NCI-H69 (cell line): ENCODE results near the gene ARHGAP8.

Source experiments
- DNase-seq: peaks from one replicate; lab custom pipeline; 2025; lab: John Stamatoyannopoulos, UW

Gene ARHGAP8

DNA sequence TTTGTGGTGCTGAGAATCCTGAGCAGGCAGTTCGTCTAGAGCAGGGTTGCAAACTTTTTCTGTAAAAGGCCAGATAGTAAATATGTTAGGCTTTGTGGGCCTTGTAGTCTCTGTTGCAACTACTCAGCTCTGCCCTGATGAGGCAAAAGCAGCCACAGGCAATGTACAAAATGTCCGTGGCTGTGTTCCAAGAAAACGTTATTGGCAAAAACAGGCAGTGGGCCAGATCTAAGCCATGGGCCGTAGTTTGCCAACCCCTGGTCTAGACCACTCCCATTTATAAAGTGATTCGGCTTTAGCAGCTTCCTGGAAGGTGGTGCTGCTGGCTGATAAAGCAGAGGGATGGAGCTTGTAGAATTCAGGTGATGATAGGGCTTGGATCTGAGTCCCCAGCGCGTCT lies 106.4 kb downstream of the ARHGAP8 start:
- DNase-seq, result peak; percentile 27

DNA sequence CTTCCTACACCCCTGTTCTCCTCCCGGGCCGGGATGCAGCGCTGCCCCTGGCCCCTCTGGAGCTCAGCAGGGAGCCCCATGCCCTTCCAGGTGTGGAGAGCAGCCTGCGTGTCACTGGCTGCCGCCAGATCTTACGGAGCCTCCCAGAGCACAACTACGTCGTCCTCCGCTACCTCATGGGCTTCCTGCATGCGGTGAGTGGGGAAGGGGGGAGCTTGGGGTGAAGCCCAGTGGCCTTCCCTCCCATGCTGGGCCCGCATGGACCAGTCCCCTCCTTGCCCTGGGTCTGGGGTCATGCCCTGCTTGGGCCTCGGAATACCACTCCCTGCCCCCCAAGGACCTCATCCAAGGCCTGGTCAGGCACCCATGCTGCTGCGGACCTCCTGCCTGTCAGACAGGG lies 107.3 kb downstream of the ARHGAP8 start:
- DNase-seq, result no peak

DNA sequence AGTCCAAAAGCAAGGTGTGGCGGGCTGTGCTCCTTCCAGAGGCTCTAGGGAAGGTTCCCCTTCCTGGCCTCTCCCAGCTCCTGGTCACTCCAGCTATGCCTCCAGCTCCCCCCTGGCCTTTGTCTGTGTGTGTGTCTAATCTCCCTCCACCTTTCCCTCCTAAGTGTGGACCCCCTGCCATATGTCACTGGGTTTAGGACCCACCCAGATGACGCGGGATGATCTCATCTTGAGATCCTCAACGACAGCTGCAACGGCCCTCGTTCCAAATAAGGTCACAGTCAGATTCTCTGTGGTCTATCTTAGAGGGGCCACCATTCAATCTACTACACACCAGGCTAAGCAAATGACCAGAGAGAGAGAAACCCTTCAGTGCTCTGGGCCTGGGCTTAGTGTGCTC lies 107.9 kb downstream of the ARHGAP8 start:
- DNase-seq, result no peak

DNA sequence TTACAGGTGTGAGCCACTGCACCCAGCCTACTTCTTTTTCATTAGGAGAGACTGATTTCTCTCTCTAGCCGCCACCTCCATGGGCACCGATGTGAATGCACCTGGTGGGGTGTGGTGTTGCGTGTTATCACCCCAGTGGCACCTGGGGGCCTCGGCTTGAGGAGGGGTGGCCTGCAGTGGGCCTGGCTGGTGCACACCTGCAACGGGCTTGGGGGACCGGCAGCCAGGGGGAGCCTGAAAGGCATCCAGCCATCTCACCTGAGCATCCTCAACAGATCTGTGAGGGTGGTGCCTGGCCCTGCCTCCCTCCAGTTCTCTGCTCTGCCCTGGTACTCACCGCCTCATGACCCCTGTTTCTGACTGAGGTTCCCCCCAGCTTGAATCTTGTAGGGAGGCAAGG lies 108.9 kb downstream of the ARHGAP8 start:
- no peak for DNase-seq

DNA sequence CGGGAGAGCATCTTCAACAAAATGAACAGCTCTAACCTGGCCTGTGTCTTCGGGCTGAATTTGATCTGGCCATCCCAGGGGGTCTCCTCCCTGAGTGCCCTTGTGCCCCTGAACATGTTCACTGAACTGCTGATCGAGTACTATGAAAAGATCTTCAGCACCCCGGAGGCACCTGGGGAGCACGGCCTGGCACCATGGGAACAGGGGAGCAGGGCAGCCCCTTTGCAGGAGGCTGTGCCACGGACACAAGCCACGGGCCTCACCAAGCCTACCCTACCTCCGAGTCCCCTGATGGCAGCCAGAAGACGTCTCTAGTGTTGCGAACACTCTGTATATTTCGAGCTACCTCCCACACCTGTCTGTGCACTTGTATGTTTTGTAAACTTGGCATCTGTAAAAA lies 109.9 kb downstream of the ARHGAP8 start:
- no peak for DNase-seq

DNA sequence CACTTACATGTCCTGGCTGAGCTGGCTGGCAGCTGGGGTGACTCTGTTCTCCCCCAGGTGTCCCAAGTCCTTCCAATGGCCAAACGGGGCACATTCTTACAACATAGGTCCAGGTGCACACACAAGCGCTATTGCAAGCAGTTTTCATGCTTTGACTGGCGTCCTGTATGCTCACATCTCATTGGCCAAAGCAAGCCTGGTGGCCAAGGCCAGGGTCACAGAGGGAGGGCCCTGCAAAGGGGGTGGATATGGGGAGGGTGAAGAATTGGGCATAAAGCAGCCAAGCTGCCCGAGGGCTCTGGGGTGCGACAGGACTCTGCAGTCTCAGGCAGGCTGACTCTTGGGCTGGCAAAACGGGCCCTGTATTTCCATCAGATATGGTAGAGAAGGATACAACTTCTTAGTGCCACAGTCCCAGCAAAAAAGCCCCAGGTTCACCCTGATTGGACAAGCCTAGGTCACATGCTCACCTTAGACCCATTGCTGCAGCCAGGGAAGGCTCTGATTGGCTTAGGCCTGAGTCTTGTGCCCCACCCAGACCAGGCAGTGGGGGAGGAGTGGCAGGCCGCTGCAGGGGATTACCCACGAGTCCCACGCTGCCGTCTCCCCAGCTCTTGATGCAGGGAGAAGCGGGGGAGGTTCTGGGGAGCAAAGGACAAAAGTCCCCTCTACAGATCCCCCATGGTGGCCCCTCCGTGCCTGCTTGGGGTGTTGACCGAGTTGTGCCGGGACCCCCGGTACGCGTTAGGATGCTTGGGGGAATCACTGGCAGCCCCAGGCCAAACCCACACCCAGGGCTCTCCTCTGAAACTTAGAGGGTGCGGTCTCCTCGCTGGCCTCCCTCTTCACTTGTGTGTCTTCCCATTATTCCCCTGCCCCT lies 110.8 kb downstream of the ARHGAP8 start:
- DNase-seq, result no peak

DNA sequence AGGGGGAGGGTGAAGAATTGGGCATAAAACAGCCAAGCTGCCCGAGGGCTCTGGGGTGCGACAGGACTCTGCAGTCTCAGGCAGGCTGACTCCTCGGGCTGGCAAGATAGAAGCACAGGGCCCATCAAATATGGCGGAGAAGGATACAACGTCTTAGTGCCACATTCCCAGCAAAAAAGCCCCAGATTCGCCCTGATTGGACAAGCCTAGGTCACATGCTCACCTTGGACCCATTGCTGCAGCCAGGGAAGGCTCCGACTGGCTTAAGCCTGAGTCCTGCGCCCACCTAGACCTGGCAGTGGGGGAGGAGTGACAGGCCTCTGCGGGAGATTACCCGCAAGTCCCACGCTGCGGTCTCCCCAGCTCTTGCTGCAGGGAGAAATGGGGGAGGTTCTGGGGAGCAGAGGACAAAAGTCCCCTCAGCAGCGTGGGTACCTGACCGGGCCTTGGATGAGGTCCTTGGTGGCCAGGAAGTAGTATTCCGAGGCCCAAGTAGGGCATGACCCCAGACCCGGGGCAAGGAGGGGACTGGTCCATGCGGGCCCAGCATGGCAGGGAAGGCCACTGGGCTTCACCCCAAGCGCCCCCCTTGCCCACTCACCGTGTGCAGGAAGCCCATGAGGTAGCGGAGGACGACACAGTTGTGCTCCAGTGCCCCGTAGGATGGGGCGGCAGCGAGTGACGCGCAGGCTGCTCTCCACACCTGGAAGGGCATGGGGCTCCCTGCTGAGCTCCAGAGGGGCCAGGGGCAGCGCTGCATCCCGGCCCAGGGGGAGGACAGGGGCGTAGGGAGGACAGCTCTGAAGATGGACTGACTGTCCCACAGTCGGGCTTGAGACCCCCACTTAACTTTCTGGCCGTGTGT lies 113.0 kb downstream of the ARHGAP8 start:
- DNase-seq, result no peak

DNA sequence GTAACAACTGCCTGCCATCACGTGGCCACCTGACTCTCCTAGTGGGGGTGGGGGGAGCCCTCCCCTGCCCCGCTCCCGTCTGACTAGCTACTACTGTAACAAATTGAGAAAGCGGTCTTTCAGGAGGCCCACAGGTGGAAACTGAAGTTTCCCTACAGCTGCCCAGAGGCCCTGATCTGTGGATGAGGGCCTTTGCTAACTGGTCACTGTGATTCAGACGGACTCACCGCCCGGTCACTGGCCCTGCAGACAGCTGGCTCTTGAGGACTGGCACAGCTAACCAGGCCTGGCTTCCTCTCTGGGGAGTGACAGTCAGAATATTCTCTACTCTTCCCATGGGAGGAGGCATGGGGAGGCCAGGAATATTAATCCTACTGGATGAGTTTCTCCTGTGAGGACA lies 116.8 kb downstream of the ARHGAP8 start:
- no peak for DNase-seq

DNA sequence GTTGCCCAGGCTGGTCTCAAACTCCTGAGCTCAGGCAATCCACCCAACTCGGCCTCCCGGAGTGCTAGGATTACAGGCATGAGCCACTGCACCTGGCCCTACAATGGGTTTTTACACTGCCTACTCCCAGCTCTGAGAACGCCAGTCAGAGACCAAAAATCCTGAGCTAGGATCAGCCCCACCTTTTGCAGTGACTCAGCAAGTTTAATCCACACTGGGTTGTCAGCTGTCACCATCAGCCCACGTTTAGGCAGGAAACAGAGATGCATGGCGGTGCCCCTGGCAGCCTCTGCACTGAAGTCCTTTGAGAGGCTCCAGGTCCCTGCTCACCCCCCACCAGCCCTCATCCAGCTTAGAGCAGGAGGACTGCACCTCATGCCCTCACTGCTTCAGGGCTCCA lies 117.6 kb downstream of the ARHGAP8 start:
- peak; percentile 61 for DNase-seq

DNA sequence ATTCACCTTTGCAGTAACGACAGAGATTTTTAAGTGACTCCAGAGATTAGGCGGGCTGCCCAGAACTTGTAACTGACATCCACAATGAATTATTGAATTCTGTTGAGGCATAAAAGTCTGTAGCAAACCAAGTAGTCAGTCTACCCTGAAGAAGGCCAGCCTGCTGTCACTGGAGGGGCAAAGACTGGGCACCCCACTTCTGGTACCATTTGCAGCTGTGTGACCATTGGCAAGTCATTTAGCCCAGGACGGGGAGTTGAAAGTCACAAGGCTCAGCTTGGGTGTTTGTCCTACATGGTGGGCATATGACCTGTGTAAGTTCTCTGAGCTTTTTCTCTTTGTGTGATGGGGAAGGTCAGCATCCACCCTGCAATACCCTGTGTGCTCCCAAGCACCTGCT lies 119.4 kb downstream of the ARHGAP8 start:
- no peak for DNase-seq

DNA sequence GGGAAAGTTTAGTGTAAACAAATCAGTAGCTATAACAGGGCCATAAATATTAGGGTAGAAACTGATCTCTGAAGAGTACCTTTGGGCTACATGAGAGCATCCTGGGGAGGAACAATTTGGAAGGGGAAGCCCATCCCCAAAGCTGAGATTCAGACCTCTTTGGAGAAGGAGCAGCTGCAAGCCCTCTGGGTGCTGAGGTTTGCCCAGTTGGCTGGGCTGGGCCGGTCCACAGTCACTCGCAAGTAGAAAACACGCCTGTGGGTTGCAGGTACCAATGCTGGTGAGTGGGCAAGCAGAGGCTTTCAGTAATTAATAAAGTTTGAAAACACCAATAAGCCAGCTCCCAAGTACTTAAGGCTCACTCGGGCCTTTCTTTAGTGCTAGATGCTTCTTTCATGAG lies 124.5 kb downstream of the ARHGAP8 start:
- no peak for DNase-seq

DNA sequence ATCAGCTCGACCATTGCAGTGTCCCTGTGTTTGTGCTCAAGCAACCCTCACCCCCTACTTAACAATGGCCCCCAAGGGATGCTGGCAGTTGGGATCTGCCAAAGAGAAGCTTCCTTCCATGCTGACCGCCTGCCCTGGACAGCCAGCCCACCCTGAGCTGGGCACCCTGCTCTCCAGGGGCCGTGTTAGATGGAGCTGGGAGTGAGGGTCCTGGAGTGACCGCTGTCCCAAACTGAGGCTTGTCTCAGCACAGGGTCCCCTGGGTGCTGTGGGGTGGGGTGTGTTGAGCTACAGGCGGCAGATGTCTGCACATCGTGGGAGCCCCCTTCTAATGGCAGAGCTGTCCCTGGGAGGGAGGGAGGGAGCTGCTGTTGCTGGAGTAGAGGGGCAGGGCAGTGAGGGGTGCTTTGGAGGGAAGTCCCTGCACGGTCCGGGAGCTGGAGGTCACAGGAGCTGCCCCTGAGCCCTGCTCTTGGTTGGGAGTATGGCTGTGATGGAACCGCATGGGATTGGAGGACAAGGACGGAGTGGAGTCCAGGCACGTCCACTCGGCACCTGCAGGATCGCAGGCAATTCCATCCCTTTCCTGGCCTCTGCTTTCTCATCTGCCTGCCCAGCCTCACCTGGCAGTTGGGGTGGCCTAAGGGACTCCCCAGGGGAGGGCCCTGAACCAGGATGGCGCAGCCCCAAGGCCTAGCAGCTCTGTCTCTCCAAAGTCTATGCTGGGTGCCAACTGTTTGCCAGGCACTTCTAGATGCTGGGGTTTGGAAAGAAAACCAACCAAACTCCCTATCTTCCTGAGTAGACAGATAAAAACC lies 126.3 kb downstream of the ARHGAP8 start:
- no peak for DNase-seq

DNA sequence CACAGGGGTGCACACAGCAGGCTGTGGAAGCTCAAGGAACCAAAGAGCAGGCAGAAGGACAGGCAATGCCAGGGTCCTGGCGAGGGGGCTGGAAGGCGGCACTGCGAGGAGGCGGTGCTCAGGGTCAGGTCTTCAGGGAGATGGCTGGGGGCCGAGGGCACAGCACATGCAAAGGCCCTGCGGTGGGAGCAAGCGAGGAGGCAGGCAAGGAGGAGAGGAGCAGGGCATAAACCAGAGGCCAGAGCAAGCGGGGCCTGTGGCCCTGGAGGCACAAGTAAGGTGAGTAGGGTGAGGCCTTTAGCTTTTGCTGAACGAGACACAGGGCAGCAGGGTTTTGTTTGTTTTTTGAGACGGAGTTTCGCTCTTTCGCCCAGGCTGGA lies 126.9 kb downstream of the ARHGAP8 start:
- DNase-seq, result no peak

DNA sequence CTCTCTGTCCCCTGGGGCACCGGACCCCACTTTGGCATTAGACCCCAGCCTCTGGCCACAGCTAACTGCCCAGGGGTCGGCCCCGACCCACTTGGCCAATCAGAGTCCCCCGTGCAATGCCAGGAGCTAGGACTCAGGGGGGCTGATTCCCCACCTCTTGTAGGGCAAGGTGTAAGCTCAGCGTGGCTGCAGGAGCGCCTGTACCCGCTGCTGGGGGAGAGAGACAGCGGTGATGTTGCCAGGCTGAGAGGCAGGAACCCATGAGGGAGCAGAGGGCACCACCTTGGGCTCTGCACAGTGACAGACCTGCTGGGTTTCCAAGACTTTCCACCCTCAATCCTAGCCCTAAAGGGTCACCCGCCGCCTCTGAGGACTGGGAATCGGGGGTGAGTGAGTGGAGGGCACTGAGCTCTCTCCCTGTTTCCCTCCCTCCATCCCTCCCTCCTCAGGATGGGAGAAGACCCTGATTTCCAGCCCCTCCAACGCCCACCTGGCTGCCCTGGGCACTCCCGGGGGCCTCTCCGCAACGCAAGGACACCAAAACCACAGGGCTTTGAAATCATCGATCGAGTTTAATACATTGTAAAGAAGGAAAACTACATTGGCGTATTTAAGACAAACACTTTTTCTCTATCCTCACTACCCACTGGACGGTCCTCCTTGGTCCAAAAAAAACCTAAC lies 128.4 kb downstream of the ARHGAP8 start:
- DNase-seq, result no peak

DNA sequence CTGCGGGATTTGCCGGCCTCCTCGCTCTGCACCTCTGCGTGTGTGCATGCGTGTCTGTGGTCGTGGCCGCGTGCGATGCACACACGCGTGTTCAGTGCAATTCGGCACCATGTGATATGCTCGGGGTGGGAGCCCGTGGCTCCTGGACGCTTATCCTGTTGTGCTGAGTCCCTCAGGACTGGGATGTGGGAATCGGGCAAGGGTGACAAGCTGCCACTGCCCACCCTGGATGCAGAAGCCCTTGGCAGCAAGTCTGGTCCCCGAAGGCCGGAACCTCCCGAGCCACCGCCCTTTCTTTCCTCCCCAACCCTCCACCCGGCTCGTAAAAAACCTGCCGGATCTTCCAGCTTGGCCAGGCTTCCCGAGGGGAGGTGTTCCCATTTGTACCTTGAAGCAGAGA lies 129.2 kb downstream of the ARHGAP8 start:
- DNase-seq, result no peak

DNA sequence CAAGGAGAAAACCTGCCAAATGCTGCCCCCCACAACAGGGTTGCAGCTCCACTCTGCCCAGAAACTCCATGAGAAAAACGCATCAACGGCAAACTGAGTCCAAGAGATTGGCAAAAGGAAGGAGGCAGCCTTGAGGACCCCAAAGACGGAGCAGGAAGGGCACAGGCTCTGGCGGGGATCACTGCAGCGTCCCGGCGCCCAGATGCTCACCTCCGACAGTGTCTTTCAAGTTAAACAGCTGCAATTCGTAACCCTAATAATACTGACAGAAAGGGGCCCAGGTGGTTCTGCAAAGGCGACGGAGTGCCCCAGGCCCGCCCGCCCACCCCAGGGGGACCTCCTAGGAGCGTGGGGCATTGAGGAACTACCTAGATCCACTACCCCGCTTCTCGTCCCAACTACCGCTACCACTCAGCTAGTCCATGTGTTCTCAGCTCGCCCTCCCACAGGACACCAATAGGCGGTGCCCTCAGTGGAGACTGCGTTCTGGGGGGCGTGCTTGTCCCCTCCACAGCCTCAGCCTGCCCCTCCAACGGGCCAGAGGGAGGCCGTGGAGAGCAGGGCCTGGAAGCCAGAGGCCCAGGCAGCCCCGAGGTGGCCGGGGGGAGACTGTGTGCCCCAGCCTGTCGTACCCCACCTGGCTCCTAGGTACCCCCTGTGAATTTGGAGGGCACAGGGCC lies 130.0 kb downstream of the ARHGAP8 start:
- no peak for DNase-seq

DNA sequence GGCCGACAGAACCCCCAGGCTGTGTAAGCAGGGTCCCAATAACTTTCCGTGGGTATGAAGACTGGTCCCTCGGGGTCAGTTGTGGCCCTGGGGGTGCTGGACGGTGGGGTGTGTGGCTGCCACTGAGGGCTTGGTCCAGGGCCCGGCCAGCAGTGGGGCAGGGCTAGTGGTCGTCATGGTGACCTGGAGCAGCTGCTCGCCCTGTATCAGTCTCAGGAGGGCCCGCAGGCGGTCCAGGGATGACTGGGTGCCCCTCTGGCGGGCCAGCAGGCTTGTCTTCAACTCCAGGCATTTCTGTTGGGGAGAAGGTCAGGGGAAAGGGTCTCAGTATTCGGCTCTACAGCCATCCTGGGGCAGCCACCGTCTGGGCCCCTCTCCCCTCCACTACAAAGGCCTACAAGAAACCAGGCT lies 130.6 kb downstream of the ARHGAP8 start:
- no peak for DNase-seq

DNA sequence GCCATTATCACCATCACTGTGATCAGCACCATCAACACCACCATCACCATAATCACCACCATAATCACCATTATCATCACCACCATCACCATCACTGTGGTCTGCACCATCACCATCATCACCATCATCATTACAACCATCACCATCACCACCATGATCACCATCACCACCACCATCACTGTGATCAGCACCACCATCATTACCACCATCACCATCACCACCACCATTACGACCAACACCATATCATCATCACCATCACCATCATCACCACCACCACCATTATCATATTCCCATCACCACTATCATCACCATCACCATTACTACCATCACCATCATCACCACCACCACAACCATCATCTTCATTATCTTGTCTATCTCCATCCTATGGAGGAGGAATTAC lies 132.2 kb downstream of the ARHGAP8 start:
- no peak for DNase-seq

DNA sequence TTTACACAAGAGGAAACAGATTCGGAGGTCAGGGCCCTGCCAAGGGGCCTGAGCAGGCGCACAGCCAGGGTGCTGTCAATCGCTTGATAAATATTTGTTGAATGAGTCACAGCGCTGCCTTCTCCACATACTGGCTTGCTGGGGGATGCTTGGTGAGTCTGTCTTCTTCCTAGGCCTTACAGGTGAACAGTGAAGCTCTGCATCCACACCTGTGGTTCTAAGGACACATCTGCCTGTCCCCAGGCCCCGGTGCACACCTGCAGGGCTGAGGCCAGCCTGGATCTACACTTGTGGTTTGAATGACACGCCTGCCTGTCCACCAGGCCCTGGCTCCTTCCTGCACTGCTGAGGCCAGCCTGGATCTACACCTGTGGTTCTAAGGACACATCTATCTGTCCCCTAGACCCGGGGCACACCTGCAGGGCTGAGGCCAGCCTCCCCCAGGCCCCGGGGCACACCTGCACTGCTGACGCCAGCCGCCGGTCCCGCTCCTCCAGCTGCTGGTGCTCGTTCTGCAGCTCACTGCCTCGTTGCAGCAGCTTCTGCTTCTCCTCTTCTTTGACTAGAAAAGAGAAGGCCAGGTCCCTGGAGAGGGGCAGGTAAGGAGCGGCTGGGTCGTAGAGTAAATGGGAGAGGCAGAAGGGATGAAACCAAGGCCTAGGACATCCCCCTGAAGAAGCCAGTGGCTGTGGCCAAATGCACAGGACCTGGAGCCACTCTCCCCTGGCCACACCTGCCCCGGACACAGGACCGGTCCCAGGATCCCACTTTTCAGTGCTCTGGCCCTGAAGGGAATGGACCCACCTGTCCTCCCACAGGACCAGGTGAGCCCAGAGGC lies 132.8 kb downstream of the ARHGAP8 start:
- peak; percentile 22 for DNase-seq

DNA sequence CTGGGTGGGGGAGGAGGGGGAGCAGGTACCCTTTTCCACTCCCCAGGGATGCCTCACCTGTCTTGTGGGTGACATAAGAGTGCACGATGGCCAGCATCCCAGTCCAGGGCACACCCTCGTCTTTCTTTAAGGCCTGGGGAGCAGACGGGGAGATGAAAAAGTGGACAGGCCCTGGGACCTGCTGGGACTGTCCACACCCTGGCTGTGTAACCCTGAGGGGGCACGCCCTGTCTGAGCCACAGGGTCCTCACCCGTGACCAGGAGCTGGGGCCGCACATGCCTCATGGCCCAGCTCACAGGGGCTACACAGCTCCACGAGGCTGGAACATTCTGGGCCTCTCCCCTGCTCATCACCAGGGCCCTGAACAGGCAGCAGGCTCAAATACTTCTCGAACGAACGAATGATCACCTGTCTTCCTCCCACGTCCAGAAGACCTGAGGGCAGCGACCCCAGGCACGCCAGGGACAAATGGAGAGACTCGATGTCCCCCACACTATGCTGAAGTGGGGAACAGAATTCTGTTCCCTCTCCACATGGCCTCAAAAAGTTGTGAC lies 133.5 kb downstream of the ARHGAP8 start:
- no peak for DNase-seq
